Measurements from ENCODE around the gene CPED1. TPM values are rescaled to one million over a fixed set of nuclear protein-coding genes. Genes with fewer than 3 reads are reported as not detected.

The CPED1 gene
- 3.4 and 3.9 TPM in 2 replicates for total RNA-seq
- long read RNA-seq, transcript CPED1-204 (12 exons, 2,219 nt), result major isoform, 6 of 27 reads
- long read RNA-seq, partial matches to known transcripts, result 15 of 27 reads
- long read RNA-seq, other reads (novel, unspliced or antisense), result 4 of 27 reads

DNA sequence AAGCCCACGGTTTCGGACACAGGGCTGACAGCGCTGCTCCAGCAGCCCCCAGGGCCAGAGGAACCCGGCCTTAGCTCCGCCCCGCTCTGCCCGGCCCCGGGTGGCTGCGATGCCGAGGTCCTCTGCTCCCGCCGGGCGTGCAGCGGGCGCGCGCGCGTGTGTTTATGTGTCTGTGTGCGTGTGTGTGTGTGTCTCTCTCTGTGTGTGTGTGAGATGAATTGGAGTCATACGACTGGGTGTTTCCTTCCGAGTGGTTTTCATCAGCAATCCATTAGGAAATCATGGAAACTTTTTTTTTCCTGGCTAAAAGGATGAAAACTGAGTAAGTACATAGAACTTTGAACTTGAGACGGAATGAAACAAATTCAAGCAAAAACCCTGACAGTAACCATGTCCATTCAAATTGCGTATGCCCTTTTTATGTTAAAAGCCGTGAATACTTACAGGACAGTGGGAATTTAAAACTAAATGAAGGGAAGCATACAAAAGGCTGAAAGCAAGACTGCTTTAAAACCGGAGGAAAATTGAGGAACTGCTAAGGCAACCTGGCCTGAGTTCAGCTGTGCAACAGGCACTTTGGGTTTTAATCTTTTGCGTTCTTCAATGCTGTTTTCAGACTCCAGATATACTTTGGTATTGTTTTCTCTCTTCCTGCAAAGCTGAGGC is at the start of gene CPED1:
TSS of gene CPED1 (plus strand) at position 121 of the 666 bp plus-strand sequence. CDS start 911 bp downstream, outside the sequence.
- Mint-ChIP-seq H3K4me1 (ENCODE audit: unreplicated experiment) (peaks cover 56% of the 10 kb centered on the region), H3K27me3 (ENCODE audit: unreplicated experiment) (no peaks in the 10 kb centered on the region), H3K36me3 (ENCODE audit: unreplicated experiment) (no peaks in the 10 kb centered on the region), H3K27ac (ENCODE audit: unreplicated experiment) (peak within 1 kb of the TSS; percentile 77), H3K4me3 (ENCODE audit: unreplicated experiment) (peak within 1 kb of the TSS; percentile 84), H3K9me3 (ENCODE audit: unreplicated experiment) (no peaks in the 10 kb centered on the region)
- TF ChIP-seq, protein P1, sequence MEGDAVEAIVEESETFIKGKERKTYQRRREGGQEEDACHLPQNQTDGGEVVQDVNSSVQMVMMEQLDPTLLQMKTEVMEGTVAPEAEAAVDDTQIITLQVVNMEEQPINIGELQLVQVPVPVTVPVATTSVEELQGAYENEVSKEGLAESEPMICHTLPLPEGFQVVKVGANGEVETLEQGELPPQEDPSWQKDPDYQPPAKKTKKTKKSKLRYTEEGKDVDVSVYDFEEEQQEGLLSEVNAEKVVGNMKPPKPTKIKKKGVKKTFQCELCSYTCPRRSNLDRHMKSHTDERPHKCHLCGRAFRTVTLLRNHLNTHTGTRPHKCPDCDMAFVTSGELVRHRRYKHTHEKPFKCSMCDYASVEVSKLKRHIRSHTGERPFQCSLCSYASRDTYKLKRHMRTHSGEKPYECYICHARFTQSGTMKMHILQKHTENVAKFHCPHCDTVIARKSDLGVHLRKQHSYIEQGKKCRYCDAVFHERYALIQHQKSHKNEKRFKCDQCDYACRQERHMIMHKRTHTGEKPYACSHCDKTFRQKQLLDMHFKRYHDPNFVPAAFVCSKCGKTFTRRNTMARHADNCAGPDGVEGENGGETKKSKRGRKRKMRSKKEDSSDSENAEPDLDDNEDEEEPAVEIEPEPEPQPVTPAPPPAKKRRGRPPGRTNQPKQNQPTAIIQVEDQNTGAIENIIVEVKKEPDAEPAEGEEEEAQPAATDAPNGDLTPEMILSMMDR (IDR thresholded peaks at IDR 0.05), result no peak
- DNase-seq (ENCODE audit: extremely low spot score, unreplicated experiment), result peak; percentile 86

GRCh38 chr7:120939345-120939744 is 49.2 kb upstream of the CPED1 start:
- Mint-ChIP-seq H3K27ac (ENCODE audit: unreplicated experiment) (no peak overlapping the region), H3K4me3 (ENCODE audit: unreplicated experiment) (no peak overlapping the region), H3K4me1 (ENCODE audit: unreplicated experiment) (no peaks in the 10 kb centered on the region), H3K9me3 (ENCODE audit: unreplicated experiment) (no peaks in the 10 kb centered on the region), H3K27me3 (ENCODE audit: unreplicated experiment) (peaks cover 6% of the 10 kb centered on the region), H3K36me3 (ENCODE audit: unreplicated experiment) (no peaks in the 10 kb centered on the region)
- no peak for DNase-seq (ENCODE audit: extremely low spot score, unreplicated experiment)
- TF ChIP-seq, protein P1 (IDR thresholded peaks at IDR 0.05), result no peak

DNA sequence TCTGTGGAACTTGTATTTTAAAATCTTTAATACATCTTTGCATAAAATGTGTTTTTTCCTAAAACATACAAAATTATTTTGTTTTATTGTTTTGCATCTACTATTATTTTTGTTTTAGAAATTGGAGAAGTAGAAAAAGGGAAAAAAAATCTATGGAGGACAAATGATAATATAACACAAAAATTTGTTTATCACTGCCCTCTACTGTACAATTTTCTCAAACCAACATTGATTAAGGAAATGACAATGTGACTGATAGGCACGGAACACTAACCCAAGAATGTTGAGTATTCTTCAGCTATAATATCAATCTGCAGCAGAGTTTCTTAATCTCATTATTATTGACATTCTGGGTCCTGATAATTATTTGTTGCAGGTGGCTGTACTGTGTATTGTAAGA is 47.4 kb upstream of the CPED1 start:
- Mint-ChIP-seq H3K4me1 (ENCODE audit: unreplicated experiment) (no peaks in the 10 kb centered on the region), H3K27me3 (ENCODE audit: unreplicated experiment) (peaks cover 15% of the 10 kb centered on the region), H3K4me3 (ENCODE audit: unreplicated experiment) (no peak overlapping the region), H3K36me3 (ENCODE audit: unreplicated experiment) (no peaks in the 10 kb centered on the region), H3K9me3 (ENCODE audit: unreplicated experiment) (no peaks in the 10 kb centered on the region), H3K27ac (ENCODE audit: unreplicated experiment) (no peak overlapping the region)
- DNase-seq (ENCODE audit: extremely low spot score, unreplicated experiment), result no peak
- TF ChIP-seq, protein P1 (IDR thresholded peaks at IDR 0.05), result peak; percentile 54

DNA sequence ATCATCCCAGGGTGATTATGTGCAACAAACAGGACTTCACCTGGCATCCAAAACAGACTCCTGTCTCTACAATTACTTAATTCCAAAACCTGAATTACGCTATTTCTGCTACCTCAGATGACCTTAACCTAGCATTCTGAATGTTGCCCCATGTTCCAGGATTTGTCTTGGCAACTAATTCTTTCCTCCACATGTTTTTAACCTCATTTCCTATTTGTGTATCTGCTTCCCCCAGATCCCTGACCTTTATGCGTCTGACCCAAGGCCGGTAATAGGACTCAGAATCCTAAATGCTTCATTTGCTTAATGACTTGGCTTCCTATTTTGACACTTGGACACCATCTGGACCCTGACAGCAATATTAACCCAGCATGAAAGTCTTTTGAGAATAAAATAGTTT is 46.7 kb upstream of the CPED1 start:
- Mint-ChIP-seq H3K27me3 (ENCODE audit: unreplicated experiment) (peaks cover 21% of the 10 kb centered on the region), H3K4me3 (ENCODE audit: unreplicated experiment) (no peak overlapping the region), H3K9me3 (ENCODE audit: unreplicated experiment) (no peaks in the 10 kb centered on the region), H3K4me1 (ENCODE audit: unreplicated experiment) (no peaks in the 10 kb centered on the region), H3K27ac (ENCODE audit: unreplicated experiment) (no peak overlapping the region), H3K36me3 (ENCODE audit: unreplicated experiment) (no peaks in the 10 kb centered on the region)
- DNase-seq (ENCODE audit: extremely low spot score, unreplicated experiment), result no peak
- TF ChIP-seq, protein P1 (IDR thresholded peaks at IDR 0.05), result no peak

DNA sequence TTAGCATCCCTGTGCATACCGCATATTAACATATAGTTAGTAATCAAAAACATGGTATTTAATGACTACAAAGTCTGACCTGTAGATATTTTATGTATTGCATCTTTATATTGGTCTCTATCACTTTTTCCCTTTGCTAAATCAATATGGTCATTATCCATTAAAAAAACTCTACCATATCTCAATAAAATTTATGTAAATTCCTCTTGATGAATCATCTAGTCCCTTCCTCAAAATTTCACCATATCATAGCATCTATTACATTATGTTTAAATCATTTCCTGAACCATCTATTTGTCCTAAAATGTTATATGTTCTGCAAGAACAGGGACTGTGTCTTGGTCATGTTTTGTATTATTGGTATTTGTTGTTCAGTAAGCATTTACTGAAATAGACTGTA is 45.6 kb upstream of the CPED1 start:
- no peak for DNase-seq (ENCODE audit: extremely low spot score, unreplicated experiment)
- no peak overlapping the region for H3K27ac Mint-ChIP-seq (ENCODE audit: unreplicated experiment)
- no peaks in the 10 kb centered on the region for H3K4me1 Mint-ChIP-seq (ENCODE audit: unreplicated experiment)
- TF ChIP-seq, protein P1 (IDR thresholded peaks at IDR 0.05), result no peak
- H3K27me3 Mint-ChIP-seq (ENCODE audit: unreplicated experiment), result peaks cover 27% of the 10 kb centered on the region
- no peak overlapping the region for H3K4me3 Mint-ChIP-seq (ENCODE audit: unreplicated experiment)
- no peaks in the 10 kb centered on the region for H3K9me3 Mint-ChIP-seq (ENCODE audit: unreplicated experiment)
- no peaks in the 10 kb centered on the region for H3K36me3 Mint-ChIP-seq (ENCODE audit: unreplicated experiment)

Data from osteocyte (in vitro differentiated cells).